Stimulated activated CD8-positive, alpha-beta memory T cell treated with anti-CD3 and anti-CD28 coated beads, Interleukin-12 subunit alpha, Interleukin-12 subunit beta, amount 100 ng/mL, for 1 hour (primary cell): ENCODE results near the gene BCDIN3D.
"Not testable (repeated sequence)": the region's sequence is repeated elsewhere in the genome, so short reads cannot be mapped to it uniquely, and the experiment has no call there.

Source experiments
- DNase-seq: peaks from one replicate; pipeline ENCODE4 v3.0.0-alpha.2; 2020; ENCODE audit warnings: low read depth

BCDIN3D gene

GRCh38 chr12:49855890-49856289 is 13.0 kb upstream of the BCDIN3D start:
- not testable (repeated sequence) for DNase-seq

GRCh38 chr12:49854976-49855375 is 12.1 kb upstream of the BCDIN3D start:
- DNase-seq, result no peak

GRCh38 chr12:49853671-49854070 is 10.8 kb upstream of the BCDIN3D start:
- no peak for DNase-seq

GRCh38 chr12:49847161-49847560 is 4.3 kb upstream of the BCDIN3D start:
- DNase-seq, result no peak

GRCh38 chr12:49846032-49846431 is 3.1 kb upstream of the BCDIN3D start:
- DNase-seq, result no peak

GRCh38 chr12:49843876-49844437 is 1.1 kb upstream of the BCDIN3D start:
- no peak for DNase-seq

GRCh38 chr12:49843411-49843810 is 505 bp upstream of the BCDIN3D start:
- no peak for DNase-seq

GRCh38 chr12:49838973-49839633 is 3.8 kb downstream of the BCDIN3D start:
- no peak for DNase-seq

- no peak for DNase-seq
Observed at GRCh38 chr12:49832836-49833421, 10.0 kb downstream of the BCDIN3D start.

GRCh38 chr12:49831717-49832116 is 11.2 kb downstream of the BCDIN3D start:
- DNase-seq, result no peak

- peak; percentile 89 for DNase-seq
Observed at GRCh38 chr12:49828133-49829091, 14.5 kb downstream of the BCDIN3D start, which contains the start of gene NCKAP5L. TSS of gene NCKAP5L (minus strand) at chr12:49828413. CDS start at chr12:49804044, 24,369 bp downstream.

- no peak for DNase-seq
Observed at GRCh38 chr12:49827401-49828099, 15.4 kb downstream of the BCDIN3D start.

- DNase-seq, result no peak
Observed at GRCh38 chr12:49827051-49827400, 15.9 kb downstream of the BCDIN3D start.

- DNase-seq, result no peak
Observed at GRCh38 chr12:49825971-49826421, 16.9 kb downstream of the BCDIN3D start.

- DNase-seq, result no peak
Observed at GRCh38 chr12:49825360-49825970, 17.4 kb downstream of the BCDIN3D start.

- DNase-seq, result no peak
Observed at GRCh38 chr12:49824895-49825294, 18.0 kb downstream of the BCDIN3D start.

GRCh38 chr12:49824416-49824815 is 18.5 kb downstream of the BCDIN3D start:
- no peak for DNase-seq

GRCh38 chr12:49823951-49824350 is 19.0 kb downstream of the BCDIN3D start:
- no peak for DNase-seq

GRCh38 chr12:49823350-49823749 is 19.6 kb downstream of the BCDIN3D start:
- DNase-seq, result no peak

- no peak for DNase-seq
Observed at GRCh38 chr12:49821373-49822287, 21.3 kb downstream of the BCDIN3D start.
